Stimulated activated CD4-positive, alpha-beta T cell treated with anti-CD3 and anti-CD28 coated beads, Interleukin-4, amount 100 ng/mL, for 1 hour (primary cell): Measurements from ENCODE around the gene PDE10A.
"Not testable (repeated sequence)": the region's sequence is repeated elsewhere in the genome, so short reads cannot be mapped to it uniquely, and the experiment has no call there.

ENCODE experiments used
- DNase-seq: peaks from one replicate; pipeline ENCODE4 v3.0.0-alpha.2; 2020

Gene PDE10A

GRCh38 chr6:165618891-165619290, 44.1 kb downstream of the PDE10A start:
- not testable (repeated sequence) for DNase-seq

GRCh38 chr6:165618241-165618640, 44.8 kb downstream of the PDE10A start:
- DNase-seq, result no peak

- DNase-seq, result no peak
These were observed 45.5 kb downstream of the PDE10A start for GRCh38 chr6:165617528-165617927.

DNA sequence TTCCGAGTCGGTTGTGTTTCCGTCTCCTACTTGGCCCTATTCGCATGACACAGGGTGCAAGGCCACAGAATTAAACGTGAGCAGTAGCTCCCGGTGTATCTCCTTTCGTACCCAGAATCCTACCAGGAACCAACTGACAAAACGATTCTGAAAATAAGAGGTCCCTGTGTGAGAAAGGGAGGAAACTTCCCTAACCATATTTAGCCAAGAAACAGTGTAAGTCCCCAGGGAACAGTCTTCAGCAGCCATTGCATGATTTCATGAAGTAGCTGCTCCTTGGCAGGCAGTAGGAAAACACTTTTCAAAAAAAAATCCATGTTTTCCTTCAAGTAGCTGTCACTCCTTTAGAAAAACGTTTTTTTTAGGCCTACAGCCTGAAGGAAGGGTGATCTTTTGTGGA, 46.9 kb downstream of the PDE10A start:
- no peak for DNase-seq

DNA sequence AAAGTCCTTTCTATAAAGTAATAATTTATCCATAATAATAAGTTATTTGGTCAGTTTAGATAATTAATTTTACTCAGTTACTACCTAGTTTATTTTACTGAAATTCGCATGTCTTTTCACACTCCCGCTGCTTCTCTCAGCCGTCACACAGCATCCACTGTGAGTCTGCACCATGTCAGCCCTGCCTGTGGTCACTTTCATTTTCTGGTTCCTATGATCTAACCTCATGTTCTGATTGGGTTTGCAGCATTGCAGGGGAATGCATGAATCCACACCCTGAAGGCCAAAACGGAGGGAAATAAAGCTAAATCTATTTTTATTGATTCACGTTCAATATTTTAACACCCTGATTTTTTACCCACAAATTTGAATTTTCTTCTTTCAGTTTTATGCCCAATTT, 47.4 kb downstream of the PDE10A start:
- no peak for DNase-seq

DNA sequence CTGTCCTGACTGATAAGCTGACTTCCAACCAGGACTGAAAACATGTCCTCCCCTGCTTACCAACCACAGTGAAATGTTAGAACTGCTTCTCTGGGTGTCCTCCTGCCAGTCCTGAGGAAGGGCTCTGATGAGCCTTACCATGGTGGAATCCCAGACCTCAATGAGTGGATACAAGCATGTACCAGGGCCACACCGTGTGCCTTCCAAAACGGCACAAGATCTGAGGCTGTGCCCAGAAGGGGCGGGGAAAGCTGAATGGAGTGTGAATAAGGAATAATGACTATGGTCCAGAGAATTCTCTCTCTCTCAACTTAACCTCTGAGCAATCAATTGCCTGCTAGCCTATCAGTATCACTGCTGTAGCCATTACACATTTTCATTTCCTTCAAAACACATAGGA, 51.7 kb downstream of the PDE10A start:
- no peak for DNase-seq

DNA sequence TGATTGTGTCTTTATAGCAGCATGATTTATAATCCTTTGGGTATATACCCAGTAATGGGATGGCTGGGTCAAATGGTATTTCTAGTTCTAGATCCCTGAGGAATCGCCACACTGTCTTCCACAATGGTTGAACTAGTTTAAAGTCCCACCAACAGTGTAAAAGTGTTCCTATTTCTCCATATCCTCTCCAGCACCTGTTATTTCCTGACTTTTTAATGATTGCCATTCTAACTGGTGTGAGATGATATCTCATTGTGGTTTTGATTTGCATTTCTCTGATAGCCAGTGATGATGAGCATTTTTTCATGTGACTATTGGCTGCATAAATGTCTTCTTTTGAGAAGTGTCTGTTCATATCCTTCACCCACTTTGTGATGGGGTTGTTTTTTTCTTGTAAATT, 54.5 kb downstream of the PDE10A start:
- DNase-seq, result not testable (repeated sequence)

DNA sequence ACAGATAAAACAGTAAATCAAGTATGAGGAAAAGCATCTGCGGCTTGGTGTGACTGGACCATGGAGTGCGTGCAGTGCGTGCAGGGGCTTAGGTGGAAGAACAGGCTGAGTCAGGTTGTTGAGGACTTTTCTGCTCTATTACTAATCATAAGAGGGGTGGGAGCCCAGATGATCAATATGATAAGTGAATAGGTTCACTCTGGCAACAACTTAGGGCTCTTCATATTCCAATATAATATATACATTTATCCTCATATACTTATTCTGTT, 56.4 kb downstream of the PDE10A start:
- no peak for DNase-seq

- no peak for DNase-seq
These were observed 56.9 kb downstream of the PDE10A start for GRCh38 chr6:165605901-165606739.

DNA sequence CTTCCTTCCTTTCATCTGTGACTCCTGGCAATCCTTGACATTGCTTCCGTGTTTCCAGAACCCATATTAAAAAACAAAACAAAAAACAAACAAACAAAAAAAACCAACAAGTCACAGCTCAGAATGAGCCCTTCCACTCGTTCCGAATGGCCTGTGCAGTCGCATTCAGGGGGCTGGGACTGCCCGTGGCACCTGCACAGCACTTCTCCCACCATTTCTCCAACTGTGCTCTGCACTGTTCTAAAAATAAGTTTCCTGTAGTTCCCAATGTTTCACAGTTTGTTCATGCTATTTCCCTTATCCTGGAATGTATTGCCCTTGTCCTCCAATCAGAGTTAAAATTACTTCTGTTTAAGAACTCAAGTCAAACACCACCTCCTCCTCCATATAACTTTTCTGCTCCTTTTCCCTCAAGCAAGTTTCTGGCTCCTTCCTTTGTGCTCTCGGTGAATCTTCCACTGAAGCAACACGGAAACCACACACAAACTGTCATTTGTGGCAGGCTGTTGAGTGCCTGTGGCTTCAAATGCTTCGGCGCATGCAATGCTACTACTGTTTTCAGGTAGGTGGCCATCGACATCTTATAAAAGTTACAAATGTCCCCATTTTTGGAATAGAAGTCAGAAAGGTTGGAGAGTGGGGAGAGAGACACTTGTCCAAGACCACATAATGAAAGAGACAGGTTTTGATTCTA, 57.7 kb downstream of the PDE10A start:
- no peak for DNase-seq

DNA sequence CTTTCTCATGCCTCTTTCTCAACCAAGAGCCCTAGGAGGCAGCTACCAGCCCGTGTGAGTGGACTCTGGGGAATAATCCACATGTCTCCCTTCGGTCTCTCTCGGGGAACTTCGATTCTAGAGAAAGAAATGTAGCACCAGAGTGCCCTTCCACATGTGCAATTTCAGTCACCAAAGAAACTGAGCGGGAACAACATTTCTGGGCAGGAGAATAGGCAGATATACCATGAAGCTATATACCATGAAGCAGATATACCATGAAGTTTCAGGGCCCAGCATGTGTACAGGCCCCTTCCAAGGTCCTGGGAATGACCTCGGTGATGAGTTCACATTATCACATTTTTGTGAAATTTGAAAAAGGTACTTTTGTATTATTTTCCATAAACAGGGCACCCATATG, 60.8 kb downstream of the PDE10A start:
- DNase-seq, result no peak

- no peak for DNase-seq
These were observed 62.4 kb downstream of the PDE10A start for GRCh38 chr6:165600606-165601005.

GRCh38 chr6:165599596-165600487, 63.2 kb downstream of the PDE10A start:
- DNase-seq, result no peak

- DNase-seq, result no peak
These were observed 63.9 kb downstream of the PDE10A start for GRCh38 chr6:165599121-165599520.

GRCh38 chr6:165597821-165598220, 65.2 kb downstream of the PDE10A start:
- DNase-seq, result no peak

DNA sequence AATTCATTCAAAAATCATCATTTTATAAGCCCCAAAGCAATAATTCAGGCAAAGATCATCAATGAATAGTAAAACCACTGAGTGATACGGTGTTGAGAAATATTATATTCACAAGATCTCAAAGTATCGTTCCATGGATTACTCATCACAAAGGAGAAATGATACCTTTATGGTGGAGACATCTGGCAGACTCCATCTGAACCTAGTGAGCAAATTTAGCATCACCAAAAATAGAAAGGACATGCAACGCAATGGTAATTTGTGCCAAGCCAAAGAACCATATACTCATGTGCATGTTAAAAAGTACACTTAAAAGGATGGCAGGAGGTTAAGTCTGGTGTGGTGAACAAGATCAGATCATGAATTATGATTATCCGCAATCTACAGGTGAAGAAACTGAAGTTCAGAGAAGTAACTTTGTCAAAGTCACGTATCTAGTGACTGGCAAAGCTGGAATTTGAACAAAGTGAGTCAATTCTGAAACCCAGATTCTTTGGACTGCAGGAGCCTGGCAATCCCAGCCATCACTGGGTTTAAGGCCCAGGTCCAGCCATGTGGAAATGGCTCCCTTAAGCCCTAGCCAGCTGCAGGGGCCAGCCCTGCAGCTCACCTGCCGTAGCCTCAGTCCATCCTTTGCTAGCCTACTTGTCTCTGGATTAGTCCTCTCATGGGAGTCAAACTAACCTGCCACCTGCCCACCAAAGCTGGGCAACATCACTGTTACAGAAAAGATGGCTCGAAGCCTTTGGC, 68.3 kb downstream of the PDE10A start:
- DNase-seq, result no peak

- DNase-seq, result not testable (repeated sequence)
These were observed 70.1 kb downstream of the PDE10A start for GRCh38 chr6:165592947-165593346.

DNA sequence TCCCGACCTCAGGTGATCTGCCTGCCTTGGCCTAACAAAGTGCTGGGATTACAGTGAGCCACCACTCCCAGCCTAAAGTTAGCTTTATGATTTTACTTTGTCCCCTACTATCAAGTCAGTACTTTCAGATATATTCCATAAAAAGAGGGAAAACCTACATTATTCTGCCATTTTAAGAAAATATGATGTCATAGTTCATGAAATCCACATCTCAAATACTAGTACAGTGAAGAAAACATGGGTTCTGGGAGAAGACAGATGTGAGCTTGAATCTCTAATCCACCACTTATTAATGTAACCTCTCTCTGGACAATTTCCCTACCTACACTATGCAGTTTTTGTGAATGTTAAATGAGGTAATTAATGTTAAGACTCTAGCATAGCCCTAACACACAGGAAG, 74.5 kb downstream of the PDE10A start:
- no peak for DNase-seq

GRCh38 chr6:165587206-165587605, 75.8 kb downstream of the PDE10A start:
- DNase-seq, result no peak

- no peak for DNase-seq
These were observed 76.3 kb downstream of the PDE10A start for GRCh38 chr6:165586706-165587105.

GRCh38 chr6:165585060-165585459, 78.0 kb downstream of the PDE10A start:
- no peak for DNase-seq

- DNase-seq, result no peak
These were observed 78.5 kb downstream of the PDE10A start for GRCh38 chr6:165584541-165584940.

GRCh38 chr6:165581678-165582077, 81.4 kb downstream of the PDE10A start:
- DNase-seq, result no peak
